Neutrophil (primary cell): ENCODE results near the gene FOXD1.

Experiments
- H3K27ac ChIP-seq: fragments of 200-600 bp; sonication (generic); 2 replicates; pipeline ENCODE4 v1.5.1; 2016; ENCODE audit warnings: mild to moderate bottlenecking, moderate library complexity
- H3K27me3 ChIP-seq: fragments of 200-600 bp; sonication (generic); 2 replicates; pipeline ENCODE4 v1.6.0; 2016; ENCODE audit warnings: mild to moderate bottlenecking
- H3K36me3 ChIP-seq: fragments of 200-600 bp; sonication (generic); 2 replicates; pipeline ENCODE4 v1.5.1; 2017
- H3K4me1 ChIP-seq, 2 experiments: fragments of 200-600 bp in 1 of 2; sonication (generic) in 1 of 2; 1 replicate in 1 of 2; 2 replicates in 1 of 2; pipeline versions ENCODE4 v1.5.1 to v1.6.1; 2013 to 2016; ENCODE audit warnings: low read depth in 1 of 2, low read length in 1 of 2, mild to moderate bottlenecking in 1 of 2, moderate library complexity in 1 of 2; ENCODE audit not compliant: control insufficient read depth in 1 of 2, insufficient read depth in 1 of 2
- H3K4me3 ChIP-seq, 2 experiments: fragments of 200-600 bp in 1 of 2; sonication (generic) in 1 of 2; 1 replicate in 1 of 2; 2 replicates in 1 of 2; pipeline ENCODE4 v1.5.1; 2013 to 2016; ENCODE audit warnings: low read depth in 1 of 2, low read length in 1 of 2, mild to moderate bottlenecking in 1 of 2, moderate library complexity in 1 of 2
- H3K9me3 ChIP-seq: fragments of 200-600 bp; sonication (generic); 2 replicates; pipeline ENCODE4 v1.5.1; 2016
- CTCF ChIP-seq: fragments of 200-600 bp; sonication (generic); IDR thresholded peaks from 2 replicates; pipeline ENCODE4 v1.5.1; 2016; ENCODE audit warnings: antibody characterized with exemption

Gene FOXD1

GRCh38 chr5:73445665-73446630 lies 2.6 kb downstream of the FOXD1 start:
- H3K27ac ChIP-seq: no peak overlapping the region
- no peaks in the 10 kb centered on the region for H3K9me3 ChIP-seq
- H3K4me1 ChIP-seq: peaks cover 6 to 26% of the 10 kb centered on the region in 2 experiments
- H3K36me3 ChIP-seq: no peaks in the 10 kb centered on the region
- H3K27me3 ChIP-seq: peaks cover 97% of the 10 kb centered on the region
- TF ChIP-seq CTCF: no peak
- no peak overlapping the region for H3K4me3 ChIP-seq

GRCh38 chr5:73444499-73445438 lies 3.8 kb downstream of the FOXD1 start:
- no peak overlapping the region for H3K4me3 ChIP-seq
- H3K27ac ChIP-seq: no peak overlapping the region
- no peak for TF ChIP-seq CTCF
- H3K36me3 ChIP-seq: no peaks in the 10 kb centered on the region
- peaks cover 97% of the 10 kb centered on the region for H3K27me3 ChIP-seq
- H3K4me1 ChIP-seq: peaks cover 6 to 21% of the 10 kb centered on the region in 2 experiments
- H3K9me3 ChIP-seq: no peaks in the 10 kb centered on the region

GRCh38 chr5:73443829-73444498 lies 4.6 kb downstream of the FOXD1 start:
- no peak overlapping the region for H3K4me3 ChIP-seq
- H3K27me3 ChIP-seq: peaks cover 97% of the 10 kb centered on the region
- H3K9me3 ChIP-seq: no peaks in the 10 kb centered on the region
- no peaks in the 10 kb centered on the region for H3K36me3 ChIP-seq
- H3K27ac ChIP-seq: no peak overlapping the region
- TF ChIP-seq CTCF: no peak
- peaks cover 5 to 17% of the 10 kb centered on the region in 2 experiments for H3K4me1 ChIP-seq

- Histone ChIP-seq H3K27me3 (peaks cover 97% of the 10 kb centered on the region), H3K27ac (no peak overlapping the region), H3K36me3 (no peaks in the 10 kb centered on the region), H3K4me3 (no peak overlapping the region), H3K9me3 (no peaks in the 10 kb centered on the region), H3K4me1 (peaks cover 0 to 10% of the 10 kb centered on the region in 2 experiments)
- TF ChIP-seq CTCF: no peak
Measured at GRCh38 chr5:73442996-73443627, 5.5 kb downstream of the FOXD1 start.
